Astrocyte of the cerebellum (primary cell): ENCODE measurements around the gene LIN9.
A peak's percentile ranks its signal among the peaks of the same experiment; 100 is the strongest.

ENCODE experiments used
- DNase-seq: peaks from one replicate; pipeline ENCODE4 v3.0.0-alpha.2; 2011; ENCODE audit warnings: low read depth
- H3K4me3 ChIP-seq: 2 replicates; pipeline ENCODE4 v1.5.1; 2011; ENCODE audit warnings: mild to moderate bottlenecking, low read depth, low read length, moderate library complexity
- in situ Hi-C: cut with HindIII; loops from 2 replicates; pipeline ENCODE4 v1.10.0; 2017; ENCODE audit warnings: low sequenced_read_pairs
- TF ChIP-seq, protein P1 (sequence below): IDR thresholded peaks from 2 replicates; pipeline ENCODE4 v1.5.1; 2012; ENCODE audit warnings: low read length, low read depth, moderate library complexity, mild to moderate bottlenecking; ENCODE audit errors: missing control alignments

Gene LIN9

DNA sequence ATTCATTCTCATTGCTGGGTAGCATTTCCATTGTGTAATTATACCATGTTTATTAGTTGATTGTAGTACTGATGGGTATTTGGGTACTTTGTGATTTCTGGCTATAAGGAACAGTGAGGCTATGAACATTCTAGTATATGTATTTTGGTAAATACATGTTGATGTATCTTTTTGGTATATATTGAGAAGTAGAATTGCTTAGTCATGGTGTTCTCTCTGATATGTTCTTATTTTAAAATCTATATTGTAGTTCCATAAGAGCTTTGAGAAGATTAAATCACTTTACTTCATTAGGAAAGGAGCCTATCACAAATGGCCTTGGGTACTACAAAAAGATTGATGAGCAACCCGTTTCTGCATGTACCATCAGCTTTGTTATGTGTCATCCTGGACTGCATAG lies 72.1 kb downstream of the LIN9 start:
- in situ Hi-C loops, result no loop called here
- no peak overlapping the region for H3K4me3 ChIP-seq
- TF ChIP-seq, protein P1, sequence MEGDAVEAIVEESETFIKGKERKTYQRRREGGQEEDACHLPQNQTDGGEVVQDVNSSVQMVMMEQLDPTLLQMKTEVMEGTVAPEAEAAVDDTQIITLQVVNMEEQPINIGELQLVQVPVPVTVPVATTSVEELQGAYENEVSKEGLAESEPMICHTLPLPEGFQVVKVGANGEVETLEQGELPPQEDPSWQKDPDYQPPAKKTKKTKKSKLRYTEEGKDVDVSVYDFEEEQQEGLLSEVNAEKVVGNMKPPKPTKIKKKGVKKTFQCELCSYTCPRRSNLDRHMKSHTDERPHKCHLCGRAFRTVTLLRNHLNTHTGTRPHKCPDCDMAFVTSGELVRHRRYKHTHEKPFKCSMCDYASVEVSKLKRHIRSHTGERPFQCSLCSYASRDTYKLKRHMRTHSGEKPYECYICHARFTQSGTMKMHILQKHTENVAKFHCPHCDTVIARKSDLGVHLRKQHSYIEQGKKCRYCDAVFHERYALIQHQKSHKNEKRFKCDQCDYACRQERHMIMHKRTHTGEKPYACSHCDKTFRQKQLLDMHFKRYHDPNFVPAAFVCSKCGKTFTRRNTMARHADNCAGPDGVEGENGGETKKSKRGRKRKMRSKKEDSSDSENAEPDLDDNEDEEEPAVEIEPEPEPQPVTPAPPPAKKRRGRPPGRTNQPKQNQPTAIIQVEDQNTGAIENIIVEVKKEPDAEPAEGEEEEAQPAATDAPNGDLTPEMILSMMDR, result no peak
- DNase-seq, result no peak

DNA sequence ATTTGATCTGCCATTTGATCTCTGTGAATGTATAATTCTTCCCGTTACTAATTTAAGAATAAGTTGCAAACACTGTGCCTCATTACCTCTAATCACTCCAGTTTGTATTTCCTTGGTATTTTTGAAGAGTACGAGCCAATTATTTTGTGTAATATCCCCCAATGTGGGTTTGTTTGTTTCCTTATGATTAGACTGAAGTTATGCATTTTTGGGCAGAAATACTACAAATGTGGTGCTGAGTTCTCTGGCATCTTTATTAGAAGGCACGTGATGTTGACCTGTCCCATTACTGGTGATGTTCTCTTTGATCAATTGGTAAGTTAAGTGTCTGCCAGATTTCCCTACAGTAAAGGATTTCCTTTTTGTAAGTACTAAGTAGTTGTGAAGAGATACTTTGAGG lies 75.2 kb downstream of the LIN9 start:
- TF ChIP-seq, protein P1, result no peak
- no peak overlapping the region for H3K4me3 ChIP-seq
- in situ Hi-C loops, result no loop called here
- DNase-seq, result no peak

DNA sequence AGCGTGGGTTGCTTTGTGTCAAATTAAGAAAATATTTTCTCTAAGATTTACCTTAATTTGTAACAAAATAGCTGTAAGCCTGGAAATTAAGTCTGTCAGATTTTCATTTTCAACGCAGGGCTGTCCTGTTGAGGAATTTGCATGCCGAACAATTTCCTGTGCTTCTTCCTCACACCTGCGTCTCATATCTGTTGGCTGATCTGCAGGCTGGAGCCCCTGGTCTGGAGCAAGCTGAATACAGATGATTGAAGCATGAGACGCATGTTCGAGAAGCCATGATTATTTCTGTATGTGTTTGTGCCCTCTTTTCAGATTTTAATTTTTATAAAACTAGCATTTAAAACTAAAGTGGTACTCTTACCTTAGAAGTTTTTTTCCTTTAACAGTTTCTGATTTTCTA lies 75.7 kb downstream of the LIN9 start:
- TF ChIP-seq, protein P1, result no peak
- no peak overlapping the region for H3K4me3 ChIP-seq
- no peak for DNase-seq
- in situ Hi-C loops, result no loop called here

DNA sequence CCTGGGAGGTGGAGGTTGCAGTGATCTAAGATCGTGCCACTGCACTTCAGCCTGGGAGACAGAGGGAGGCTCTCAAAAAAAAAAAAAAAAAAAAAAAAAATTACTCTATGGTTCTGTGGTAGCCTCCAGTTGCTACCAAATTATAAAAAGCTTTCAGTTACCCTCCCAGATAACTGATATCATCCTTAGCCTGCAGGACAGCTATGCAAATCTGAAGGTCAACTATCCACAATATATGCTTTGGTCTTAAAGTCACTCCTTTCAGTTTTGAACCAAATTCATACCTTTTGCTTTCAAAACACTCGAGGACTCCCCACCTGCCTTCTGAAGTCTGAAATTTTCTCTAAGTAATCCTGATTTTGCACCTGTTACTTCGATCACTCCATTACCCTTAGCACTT lies 82.4 kb downstream of the LIN9 start:
- in situ Hi-C loops, result no loop called here
- TF ChIP-seq, protein P1, result no peak

DNA sequence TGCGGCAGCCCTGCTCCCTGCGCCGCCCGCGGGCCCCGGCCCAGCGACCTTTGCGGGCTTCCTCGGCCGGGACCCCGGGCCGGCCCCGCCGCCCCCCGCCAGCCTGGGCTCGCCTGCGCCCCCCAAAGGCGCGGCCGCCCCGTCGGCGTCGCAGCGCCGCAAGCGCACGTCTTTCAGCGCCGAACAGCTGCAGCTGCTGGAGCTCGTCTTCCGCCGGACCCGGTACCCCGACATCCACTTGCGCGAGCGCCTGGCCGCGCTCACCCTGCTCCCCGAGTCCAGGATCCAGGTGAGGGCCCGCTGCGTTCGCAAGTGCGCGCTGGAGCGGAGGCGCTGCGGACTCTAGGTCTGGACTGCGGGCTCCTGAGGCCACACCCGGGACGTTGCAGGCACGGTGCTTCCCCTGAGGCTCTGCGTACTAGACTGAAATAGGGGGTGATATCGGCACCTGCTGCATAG lies 85.1 kb downstream of the LIN9 start:
- TF ChIP-seq, protein P1, result no peak
- peak overlapping the region; percentile 49 for H3K4me3 ChIP-seq
- in situ Hi-C loops, result no loop called here
- DNase-seq, result no peak

More for the DNA sequence above, 82.4 kb downstream of the LIN9 start:
- no peak for DNase-seq
- H3K4me3 ChIP-seq, result no peak overlapping the region

DNA sequence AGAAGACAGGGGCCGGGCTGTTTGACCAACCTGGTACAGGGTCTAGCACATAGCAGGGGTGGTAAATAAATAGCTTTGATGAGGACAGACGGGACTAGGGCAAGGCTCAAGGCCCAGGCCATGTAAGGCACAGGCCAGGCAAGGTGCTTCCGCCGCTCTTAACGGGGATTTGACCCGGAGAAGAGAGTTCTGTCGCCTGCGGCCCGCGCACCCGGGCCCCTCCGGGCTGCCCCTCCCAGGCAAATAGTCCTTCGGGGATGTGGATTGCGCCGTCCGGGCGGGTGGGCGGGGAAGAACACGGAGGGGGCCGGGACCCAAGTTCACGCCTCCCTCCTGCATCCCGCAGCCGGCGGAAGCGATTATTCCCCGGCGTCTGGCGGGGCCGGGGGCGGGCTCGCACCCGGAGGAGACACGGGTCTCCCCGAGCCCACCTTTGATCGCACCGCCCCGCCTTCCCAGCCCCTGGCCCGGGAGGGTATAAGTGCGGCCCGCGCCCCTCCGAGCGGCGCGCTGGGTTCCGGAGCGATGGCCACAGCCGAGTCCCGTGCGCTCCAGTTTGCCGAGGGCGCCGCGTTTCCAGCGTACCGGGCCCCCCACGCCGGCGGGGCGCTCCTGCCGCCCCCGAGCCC lies 85.7 kb downstream of the LIN9 start, which contains the start of gene MIXL1:
Gene MIXL1, plus strand, starts transcription at position 508 of the 629 bp plus-strand sequence. Its CDS starts 18 bp downstream, at position 526.
- in situ Hi-C loops, result no loop called here
- TF ChIP-seq, protein P1, result no peak
- no peak for DNase-seq
- peak within 1 kb of the TSS; percentile 49 for H3K4me3 ChIP-seq
